Measurements from ENCODE around the gene OR6N1.

Gene OR6N1

GRCh38 chr1:158801396-158801795, 29.4 kb upstream of the OR6N1 start:
- Histone ChIP-seq H3K9me2 (replicated peaks; ENCODE audit: low read depth, low read length) (no peaks in the 10 kb centered on the region), H3K9ac (ENCODE audit: low read depth, low read length, poor library complexity, severe bottlenecking) (no peak overlapping the region), H3K79me2 (ENCODE audit: insufficient read depth, low read length) (no peaks in the 10 kb centered on the region), H3F3A (ENCODE audit: low read depth) (no peaks in the 10 kb centered on the region), H3K9me3 (ENCODE audit: insufficient read depth, low read depth, low read length) (no peaks in the 10 kb centered on the region), H4K20me1 (ENCODE audit: insufficient read depth, low read length, poor library complexity, severe bottlenecking) (no peaks in the 10 kb centered on the region), H3K27me3 (ENCODE audit: insufficient read depth, low read length, poor library complexity, severe bottlenecking) (no peaks in the 10 kb centered on the region), H2AFZ (ENCODE audit: low read length) (no peak overlapping the region), H3K4me3 (ENCODE audit: low read length, poor library complexity, severe bottlenecking) (no peak overlapping the region), H3K4me1 (ENCODE audit: insufficient read depth, low read length, poor library complexity, severe bottlenecking) (no peaks in the 10 kb centered on the region), H3K4me2 (ENCODE audit: low read depth, low read length, poor library complexity, severe bottlenecking) (no peak overlapping the region), H3K36me3 (ENCODE audit: insufficient read depth, low read length) (no peaks in the 10 kb centered on the region)
- no peak for TF ChIP-seq EZH2phosphoT487 (IDR thresholded peaks at IDR 0.05; ENCODE audit: borderline replicate concordance)
- TF ChIP-seq, protein P1, sequence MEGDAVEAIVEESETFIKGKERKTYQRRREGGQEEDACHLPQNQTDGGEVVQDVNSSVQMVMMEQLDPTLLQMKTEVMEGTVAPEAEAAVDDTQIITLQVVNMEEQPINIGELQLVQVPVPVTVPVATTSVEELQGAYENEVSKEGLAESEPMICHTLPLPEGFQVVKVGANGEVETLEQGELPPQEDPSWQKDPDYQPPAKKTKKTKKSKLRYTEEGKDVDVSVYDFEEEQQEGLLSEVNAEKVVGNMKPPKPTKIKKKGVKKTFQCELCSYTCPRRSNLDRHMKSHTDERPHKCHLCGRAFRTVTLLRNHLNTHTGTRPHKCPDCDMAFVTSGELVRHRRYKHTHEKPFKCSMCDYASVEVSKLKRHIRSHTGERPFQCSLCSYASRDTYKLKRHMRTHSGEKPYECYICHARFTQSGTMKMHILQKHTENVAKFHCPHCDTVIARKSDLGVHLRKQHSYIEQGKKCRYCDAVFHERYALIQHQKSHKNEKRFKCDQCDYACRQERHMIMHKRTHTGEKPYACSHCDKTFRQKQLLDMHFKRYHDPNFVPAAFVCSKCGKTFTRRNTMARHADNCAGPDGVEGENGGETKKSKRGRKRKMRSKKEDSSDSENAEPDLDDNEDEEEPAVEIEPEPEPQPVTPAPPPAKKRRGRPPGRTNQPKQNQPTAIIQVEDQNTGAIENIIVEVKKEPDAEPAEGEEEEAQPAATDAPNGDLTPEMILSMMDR (conservative IDR thresholded peaks at IDR 0.05; ENCODE audit: low read length): no peak

GRCh38 chr1:158800526-158800925, 28.5 kb upstream of the OR6N1 start:
- Histone ChIP-seq H3K4me3 (ENCODE audit: low read length, poor library complexity, severe bottlenecking) (no peak overlapping the region), H4K20me1 (ENCODE audit: insufficient read depth, low read length, poor library complexity, severe bottlenecking) (no peaks in the 10 kb centered on the region), H2AFZ (ENCODE audit: low read length) (no peak overlapping the region)

GRCh38 chr1:158799689-158800088, 27.7 kb upstream of the OR6N1 start:
- TF ChIP-seq EZH2phosphoT487 (IDR thresholded peaks at IDR 0.05; ENCODE audit: borderline replicate concordance): no peak
- TF ChIP-seq, protein P1 (conservative IDR thresholded peaks at IDR 0.05; ENCODE audit: low read length): no peak
- Histone ChIP-seq H3K4me3 (ENCODE audit: low read length, poor library complexity, severe bottlenecking) (no peak overlapping the region), H3K4me2 (ENCODE audit: low read depth, low read length, poor library complexity, severe bottlenecking) (no peak overlapping the region), H3K9ac (ENCODE audit: low read depth, low read length, poor library complexity, severe bottlenecking) (no peak overlapping the region), H3K9me2 (replicated peaks; ENCODE audit: low read depth, low read length) (no peaks in the 10 kb centered on the region), H3K9me3 (ENCODE audit: insufficient read depth, low read depth, low read length) (no peaks in the 10 kb centered on the region), H3K4me1 (ENCODE audit: insufficient read depth, low read length, poor library complexity, severe bottlenecking) (no peaks in the 10 kb centered on the region), H4K20me1 (ENCODE audit: insufficient read depth, low read length, poor library complexity, severe bottlenecking) (no peaks in the 10 kb centered on the region), H3F3A (ENCODE audit: low read depth) (no peaks in the 10 kb centered on the region), H3K79me2 (ENCODE audit: insufficient read depth, low read length) (no peaks in the 10 kb centered on the region), H2AFZ (ENCODE audit: low read length) (0 out of 2 replicates have a peak overlapping the region, but pooled peaks have one; percentile 12), H3K36me3 (ENCODE audit: insufficient read depth, low read length) (no peaks in the 10 kb centered on the region), H3K27me3 (ENCODE audit: insufficient read depth, low read length, poor library complexity, severe bottlenecking) (no peaks in the 10 kb centered on the region)

More at GRCh38 chr1:158800526-158800925, 28.5 kb upstream of the OR6N1 start:
- Histone ChIP-seq H3K79me2 (ENCODE audit: insufficient read depth, low read length) (no peaks in the 10 kb centered on the region), H3K9me3 (ENCODE audit: insufficient read depth, low read depth, low read length) (no peaks in the 10 kb centered on the region), H3K4me2 (ENCODE audit: low read depth, low read length, poor library complexity, severe bottlenecking) (no peak overlapping the region), H3F3A (ENCODE audit: low read depth) (no peaks in the 10 kb centered on the region), H3K9me2 (replicated peaks; ENCODE audit: low read depth, low read length) (no peaks in the 10 kb centered on the region), H3K36me3 (ENCODE audit: insufficient read depth, low read length) (no peaks in the 10 kb centered on the region), H3K9ac (ENCODE audit: low read depth, low read length, poor library complexity, severe bottlenecking) (no peak overlapping the region), H3K4me1 (ENCODE audit: insufficient read depth, low read length, poor library complexity, severe bottlenecking) (no peaks in the 10 kb centered on the region), H3K27me3 (ENCODE audit: insufficient read depth, low read length, poor library complexity, severe bottlenecking) (no peaks in the 10 kb centered on the region)
- TF ChIP-seq, protein P1 (conservative IDR thresholded peaks at IDR 0.05; ENCODE audit: low read length): no peak
- no peak for TF ChIP-seq EZH2phosphoT487 (IDR thresholded peaks at IDR 0.05; ENCODE audit: borderline replicate concordance)

All from Loucy (cell line).